Epidermal melanocyte (primary cell): ENCODE results near the gene MRTFA.

Experiments
- DNase-seq: peaks from one replicate; pipeline ENCODE4 v3.0.0; 2011; ENCODE audit warnings: low spot score; ENCODE audit not compliant: insufficient read length

Gene MRTFA

GRCh38 chr22:40469181-40469580, 167.3 kb downstream of the MRTFA start:
- DNase-seq: no peak

- no peak for DNase-seq
These were observed 167.9 kb downstream of the MRTFA start for GRCh38 chr22:40468616-40469015.

- no peak for DNase-seq
These were observed 169.5 kb downstream of the MRTFA start for GRCh38 chr22:40466976-40467375.

- DNase-seq: no peak
These were observed 172.8 kb downstream of the MRTFA start for GRCh38 chr22:40463683-40464082.

- no peak for DNase-seq
These were observed 173.4 kb downstream of the MRTFA start for GRCh38 chr22:40463017-40463631.

GRCh38 chr22:40462195-40462984, 174.1 kb downstream of the MRTFA start:
- DNase-seq: no peak

GRCh38 chr22:40453671-40454070, 182.8 kb downstream of the MRTFA start:
- no peak for DNase-seq

- DNase-seq: no peak
These were observed 183.6 kb downstream of the MRTFA start for GRCh38 chr22:40452730-40453487.

- no peak for DNase-seq
These were observed 185.3 kb downstream of the MRTFA start for GRCh38 chr22:40451210-40451609.

- no peak for DNase-seq
These were observed 185.9 kb downstream of the MRTFA start for GRCh38 chr22:40450616-40451015.

GRCh38 chr22:40449676-40450035, 186.9 kb downstream of the MRTFA start:
- DNase-seq: no peak

GRCh38 chr22:40446203-40446602, 190.3 kb downstream of the MRTFA start:
- no peak for DNase-seq

GRCh38 chr22:40444178-40444831, 192.2 kb downstream of the MRTFA start:
- no peak for DNase-seq

GRCh38 chr22:40443732-40444131, 192.8 kb downstream of the MRTFA start:
- DNase-seq: no peak

- no peak for DNase-seq
These were observed 194.6 kb downstream of the MRTFA start for GRCh38 chr22:40441761-40442390.

- DNase-seq: peak; percentile 54
These were observed 199.8 kb downstream of the MRTFA start for GRCh38 chr22:40436505-40437431.

- DNase-seq: no peak
These were observed 201.8 kb downstream of the MRTFA start for GRCh38 chr22:40434745-40435144.

- no peak for DNase-seq
These were observed 202.4 kb downstream of the MRTFA start for GRCh38 chr22:40434106-40434505.

- DNase-seq: no peak
These were observed 203.0 kb downstream of the MRTFA start for GRCh38 chr22:40433416-40434090.

- no peak for DNase-seq
These were observed 203.9 kb downstream of the MRTFA start for GRCh38 chr22:40432625-40433024.
